H4 (cell line): ENCODE measurements around the gene LHFPL3. TPM values are rescaled to one million over a fixed set of nuclear protein-coding genes. Genes with fewer than 3 reads are reported as not detected.

ENCODE experiments used
- DNase-seq: peaks from one replicate; pipeline ENCODE4 v3.0.0-alpha.2; 2015; ENCODE audit warnings: low spot score
- total RNA-seq: library from RNA; depleted of rRNA; stranded (reverse); fragments of >200 nt; shearing (Covaris generic); gene quantifications from 2 replicates; pipeline ENCODE4 v1.2.3, GENCODE V29; 2014

Gene LHFPL3
- total RNA-seq, 1 experiment from 2014 or later = 0.43 TPM

DNA sequence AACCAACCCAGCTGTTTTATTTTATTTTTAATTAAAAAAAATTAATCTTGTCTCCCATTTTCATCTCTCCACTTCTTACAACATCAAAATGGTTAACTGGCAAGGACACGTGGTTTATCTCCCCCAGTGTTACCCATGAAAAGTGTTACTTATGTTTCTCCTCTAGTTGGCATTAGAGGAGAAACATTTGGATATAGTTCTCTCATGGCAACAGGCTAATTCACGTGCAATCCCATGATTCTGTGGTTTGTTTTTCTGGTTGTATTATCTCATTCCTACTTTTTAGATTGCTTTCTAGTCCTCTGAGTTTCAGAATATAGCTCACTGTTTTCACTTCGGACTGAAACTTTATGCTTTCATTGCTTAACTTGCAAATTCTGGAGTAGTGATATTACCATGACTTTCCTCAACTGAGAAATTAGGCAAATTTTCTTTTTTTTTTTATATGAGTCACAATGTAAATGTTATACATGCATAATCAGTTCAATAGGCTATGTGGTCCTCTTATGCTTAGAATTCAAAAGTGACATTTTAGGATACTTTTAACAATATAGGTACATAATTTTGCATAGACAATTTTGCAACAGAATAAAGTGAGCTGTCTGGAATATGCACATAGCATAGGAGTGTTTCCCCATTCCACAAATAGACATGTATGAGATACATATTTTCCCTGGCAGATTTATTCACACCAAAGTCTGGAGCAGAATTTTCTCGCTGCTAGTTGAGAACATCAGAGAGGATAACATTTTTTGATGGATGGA is 43.0 kb downstream of the LHFPL3 start:
- DNase-seq = no peak

GRCh38 chr7:104371980-104372357 is 43.6 kb downstream of the LHFPL3 start:
- DNase-seq = no peak

DNA sequence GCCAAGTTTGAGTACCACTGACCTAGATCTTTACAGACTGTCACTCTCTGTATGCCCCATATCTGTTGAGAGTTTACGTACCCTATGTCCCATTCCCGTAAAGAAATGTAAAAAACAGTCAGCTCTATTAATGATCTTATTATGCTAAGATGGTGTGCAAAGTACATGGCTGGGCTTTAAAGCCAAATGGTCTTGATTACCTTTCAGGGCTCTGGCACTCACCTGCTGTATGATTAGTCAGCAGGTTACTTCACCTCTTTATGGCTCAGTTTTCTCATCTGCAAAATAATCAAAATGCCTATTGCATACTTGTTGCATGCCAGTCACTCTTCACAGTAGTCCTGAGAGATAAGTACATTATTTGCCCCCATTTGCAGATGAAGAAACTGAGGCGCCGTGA is 54.2 kb downstream of the LHFPL3 start:
- no peak for DNase-seq

DNA sequence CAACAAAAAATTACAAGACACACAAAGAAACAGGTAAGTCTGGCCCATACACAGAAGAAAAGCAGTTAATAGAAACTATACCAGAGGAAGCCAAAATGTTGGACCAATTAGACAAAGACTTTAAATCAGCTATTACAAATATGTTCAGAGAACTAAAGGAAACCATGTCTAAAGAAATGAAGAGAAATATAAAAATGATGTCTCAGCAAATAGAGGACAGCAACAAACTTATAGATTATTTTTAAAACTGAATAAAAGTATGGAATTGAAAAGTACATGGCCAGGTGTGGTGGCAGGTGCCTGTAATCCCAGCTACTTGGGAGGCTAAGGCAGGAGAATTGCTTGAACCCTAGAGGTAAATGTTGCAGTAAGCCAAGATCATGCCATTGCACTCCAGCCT is 58.5 kb downstream of the LHFPL3 start:
- DNase-seq = no peak

GRCh38 chr7:104388222-104388621 is 59.8 kb downstream of the LHFPL3 start:
- no peak for DNase-seq

DNA sequence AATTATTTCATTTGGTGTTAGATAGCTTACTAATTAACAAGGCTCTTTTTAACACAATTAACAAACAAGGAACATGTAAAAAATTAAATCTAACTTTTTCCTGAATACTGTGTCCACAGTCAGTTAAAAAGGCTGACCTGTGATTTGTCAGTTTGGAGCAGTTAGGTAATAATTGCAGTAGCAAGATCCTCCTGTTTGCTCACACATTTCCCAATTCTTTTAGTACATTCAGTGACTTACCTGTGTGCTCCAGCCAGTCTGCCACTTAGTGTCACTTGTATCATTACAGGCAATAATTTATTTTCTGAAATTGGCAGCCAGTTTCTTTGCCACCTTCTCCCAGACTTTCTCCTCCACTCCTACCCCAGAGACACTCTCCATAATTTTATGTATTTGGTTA is 66.8 kb downstream of the LHFPL3 start:
- no peak for DNase-seq

DNA sequence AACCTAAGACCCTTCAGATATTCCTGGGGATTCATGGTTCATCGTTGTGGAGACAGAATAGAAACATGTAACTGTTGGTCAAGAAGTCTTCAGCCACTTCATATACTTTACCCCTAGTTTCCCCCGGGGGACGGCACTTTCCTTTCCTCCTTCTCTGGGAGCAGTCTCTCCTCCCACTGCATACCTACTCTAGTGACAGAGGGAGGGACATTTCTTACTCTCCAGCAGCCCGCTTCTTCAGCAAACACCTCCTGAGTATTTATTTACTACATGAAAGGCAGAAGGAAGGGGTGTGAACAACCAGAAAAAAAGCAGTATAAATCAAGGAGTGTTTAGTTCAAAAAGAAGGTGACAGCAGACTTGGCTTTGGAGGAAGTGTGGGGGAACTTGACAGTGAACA is 69.0 kb downstream of the LHFPL3 start:
- no peak for DNase-seq

DNA sequence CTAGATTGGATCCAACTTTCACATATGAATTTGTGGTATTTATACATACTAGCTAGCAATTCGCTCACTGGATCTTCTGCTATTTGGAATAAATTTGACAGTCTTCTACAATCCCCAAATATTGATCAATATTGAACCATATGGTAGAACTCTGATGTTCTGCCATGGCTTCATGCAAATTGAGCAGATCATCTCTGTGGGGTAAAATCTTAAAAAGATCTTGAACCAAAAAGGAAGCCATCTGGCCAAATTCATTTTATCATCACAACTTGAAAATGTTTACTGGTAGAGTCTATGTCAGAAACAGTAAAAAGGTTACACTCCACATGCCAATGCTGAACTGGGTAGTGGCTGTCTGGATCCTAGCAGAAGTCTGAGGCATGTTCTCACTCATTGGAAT is 80.0 kb downstream of the LHFPL3 start:
- DNase-seq = no peak

- no peak for DNase-seq
These were observed 82.3 kb downstream of the LHFPL3 start for GRCh38 chr7:104410742-104411141.

GRCh38 chr7:104412911-104413310 is 84.5 kb downstream of the LHFPL3 start:
- no peak for DNase-seq

DNA sequence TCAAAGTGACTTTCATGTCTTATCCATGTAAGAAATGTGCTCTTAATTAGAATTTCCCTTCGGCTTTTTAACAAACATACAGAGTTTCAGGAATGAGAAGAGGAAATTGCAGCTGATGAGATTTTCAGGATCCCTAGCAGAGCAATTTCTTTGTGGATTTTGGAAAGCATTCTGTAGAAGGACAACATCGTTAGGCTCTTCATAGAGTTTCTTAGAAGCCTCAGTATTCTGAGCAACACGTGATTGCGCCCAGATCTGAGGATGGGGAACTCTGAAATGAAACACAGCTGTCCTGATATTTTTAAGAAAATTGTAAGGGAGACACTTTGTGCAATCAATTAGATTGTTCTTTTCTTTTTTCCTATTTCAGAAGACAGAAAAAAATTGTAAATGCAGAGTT is 85.8 kb downstream of the LHFPL3 start:
- no peak for DNase-seq

GRCh38 chr7:104415700-104416099 is 87.3 kb downstream of the LHFPL3 start:
- no peak for DNase-seq

- DNase-seq = no peak
These were observed 88.5 kb downstream of the LHFPL3 start for GRCh38 chr7:104416866-104417393.

- DNase-seq = no peak
These were observed 103.5 kb downstream of the LHFPL3 start for GRCh38 chr7:104431930-104432329.

DNA sequence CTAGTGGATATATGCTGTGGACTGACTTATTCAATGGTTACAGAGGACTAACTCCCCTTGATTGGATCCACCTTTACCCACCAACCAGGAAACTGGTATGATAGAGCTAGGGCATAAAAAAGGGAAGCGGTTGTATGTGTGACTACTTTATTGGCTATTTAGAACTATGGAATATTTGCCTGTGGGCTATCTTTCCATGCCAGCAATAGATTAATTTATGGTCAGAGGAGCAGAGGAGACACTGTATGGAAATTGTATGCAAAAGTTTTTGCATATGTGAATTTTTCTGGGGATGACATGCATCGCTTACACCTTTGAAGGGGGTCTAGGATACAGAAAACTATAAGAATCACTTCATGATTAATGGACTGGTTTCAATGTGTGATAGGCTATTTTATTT is 105.7 kb downstream of the LHFPL3 start:
- no peak for DNase-seq

DNA sequence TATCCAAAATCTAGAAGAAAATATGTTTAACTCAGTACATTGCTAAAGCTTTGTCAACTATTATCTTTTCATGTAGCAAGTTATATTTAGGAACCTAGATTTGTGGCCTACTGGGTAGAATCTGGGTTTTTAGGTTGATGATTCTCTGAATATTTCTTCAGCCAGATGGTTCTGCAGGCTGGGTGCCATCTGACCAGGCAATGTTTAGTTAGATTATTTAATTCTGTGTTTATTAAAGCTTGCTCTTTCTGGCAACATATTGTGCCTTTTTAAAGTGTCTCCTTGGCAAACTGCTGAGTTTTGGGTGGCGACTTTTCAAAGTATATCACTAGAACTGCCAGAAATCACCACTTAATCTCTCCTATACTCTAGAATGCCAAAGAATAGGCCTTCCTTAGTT is 114.1 kb downstream of the LHFPL3 start:
- no peak for DNase-seq

GRCh38 chr7:104444017-104444416 is 115.6 kb downstream of the LHFPL3 start:
- no peak for DNase-seq

- no peak for DNase-seq
These were observed 117.0 kb downstream of the LHFPL3 start for GRCh38 chr7:104445393-104445792.

- DNase-seq = no peak
These were observed 122.5 kb downstream of the LHFPL3 start for GRCh38 chr7:104450861-104451260.

DNA sequence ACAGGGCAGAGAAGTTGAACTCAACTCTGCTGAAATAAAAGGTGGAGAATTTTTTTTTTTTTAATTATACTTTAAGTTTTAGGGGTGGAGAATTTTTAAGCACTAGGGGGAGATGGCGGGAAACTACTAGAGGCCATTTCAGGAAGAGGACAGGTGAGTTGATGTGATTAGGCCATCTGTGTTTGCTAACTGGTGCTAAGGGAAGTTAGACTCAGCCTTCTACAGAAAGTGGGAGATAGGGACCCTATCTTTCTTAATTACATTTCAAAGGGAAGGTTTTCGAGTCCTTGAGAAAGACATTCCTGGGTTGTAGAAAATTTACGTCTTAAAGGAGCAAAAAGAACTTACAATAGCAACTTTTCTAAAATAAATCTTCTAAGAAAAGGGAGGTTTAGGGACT is 124.8 kb downstream of the LHFPL3 start:
- no peak for DNase-seq

DNA sequence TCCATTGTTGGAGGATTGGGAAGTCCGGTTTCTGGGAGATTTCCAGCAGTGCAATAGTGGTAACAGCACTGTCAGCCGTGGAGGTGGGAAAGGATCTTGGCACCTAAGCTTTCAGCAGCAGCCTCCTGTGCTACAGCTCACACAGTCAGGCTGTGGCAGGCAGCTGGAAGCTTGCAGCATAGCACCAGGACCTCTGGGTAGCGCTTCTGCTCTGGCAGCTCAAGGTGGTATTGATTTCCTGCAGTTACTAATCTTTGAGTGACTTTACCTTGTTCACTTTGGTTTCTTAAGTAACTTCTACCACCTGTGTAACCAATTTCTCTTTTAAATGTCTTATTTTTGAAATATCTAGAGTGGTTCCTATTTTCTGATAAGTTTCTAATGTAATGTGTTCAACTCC is 130.5 kb downstream of the LHFPL3 start:
- no peak for DNase-seq

GRCh38 chr7:104469166-104469820 is 140.9 kb downstream of the LHFPL3 start:
- DNase-seq = no peak

DNA sequence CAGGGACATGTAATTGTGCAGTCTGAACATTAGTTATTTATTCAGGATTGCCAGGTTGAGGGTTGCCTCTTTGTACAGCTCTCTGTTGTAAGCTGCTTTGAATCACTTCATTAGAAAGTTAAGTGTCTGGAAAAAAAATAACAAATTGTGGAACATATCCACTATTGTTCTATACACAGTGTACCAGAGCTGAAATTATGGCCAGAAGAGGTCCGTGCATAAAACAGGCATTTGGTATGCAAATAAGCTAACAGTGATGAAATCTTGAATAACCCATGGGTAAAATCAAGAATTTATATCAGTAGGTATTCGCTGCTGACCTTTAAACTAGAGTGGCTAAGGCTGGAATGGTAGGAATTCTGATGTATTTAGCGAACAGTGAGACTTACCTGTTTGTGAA is 152.1 kb downstream of the LHFPL3 start:
- no peak for DNase-seq
